LNCaP clone FGC (cell line): ENCODE measurements around the gene GFPT1.
"Not testable (repeated sequence)": the region's sequence is repeated elsewhere in the genome, so short reads cannot be mapped to it uniquely, and the experiment has no call there.

ENCODE experiments used
- DNase-seq: peaks from one replicate; pipeline ENCODE4 v3.0.0-alpha.2; 2011; ENCODE audit warnings: low read depth
- H3K4me3 ChIP-seq: 2 replicates; pipeline ENCODE4 v1.5.1; 2011; ENCODE audit warnings: mild to moderate bottlenecking, low read depth, low read length, control low read depth
- TF ChIP-seq, protein P1 (sequence below): IDR thresholded peaks from 2 replicates; pipeline ENCODE4 v1.5.1; 2012; ENCODE audit warnings: mild to moderate bottlenecking; ENCODE audit not compliant: control insufficient read depth, insufficient read depth; ENCODE audit errors: extremely low read depth

GFPT1 gene

DNA sequence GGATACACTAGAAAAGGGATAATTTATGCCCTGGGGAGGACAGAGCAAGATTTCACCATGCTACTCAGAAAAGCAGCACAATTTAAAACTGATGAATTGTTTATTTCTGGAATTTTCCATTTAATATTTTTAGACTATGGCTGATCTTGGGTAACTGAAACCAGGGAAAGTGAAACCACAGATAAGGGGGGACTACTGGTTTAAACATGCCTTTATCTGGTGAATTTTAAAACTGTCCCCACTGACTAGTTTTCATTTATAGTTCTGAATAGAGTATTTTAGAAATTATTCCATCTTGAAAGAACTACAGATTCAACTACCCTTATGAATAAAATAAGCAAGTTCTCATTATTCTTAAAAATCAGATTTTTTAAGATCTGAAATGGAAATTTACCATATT is 35.2 kb upstream of the GFPT1 start:
- DNase-seq, result no peak
- TF ChIP-seq, protein P1, sequence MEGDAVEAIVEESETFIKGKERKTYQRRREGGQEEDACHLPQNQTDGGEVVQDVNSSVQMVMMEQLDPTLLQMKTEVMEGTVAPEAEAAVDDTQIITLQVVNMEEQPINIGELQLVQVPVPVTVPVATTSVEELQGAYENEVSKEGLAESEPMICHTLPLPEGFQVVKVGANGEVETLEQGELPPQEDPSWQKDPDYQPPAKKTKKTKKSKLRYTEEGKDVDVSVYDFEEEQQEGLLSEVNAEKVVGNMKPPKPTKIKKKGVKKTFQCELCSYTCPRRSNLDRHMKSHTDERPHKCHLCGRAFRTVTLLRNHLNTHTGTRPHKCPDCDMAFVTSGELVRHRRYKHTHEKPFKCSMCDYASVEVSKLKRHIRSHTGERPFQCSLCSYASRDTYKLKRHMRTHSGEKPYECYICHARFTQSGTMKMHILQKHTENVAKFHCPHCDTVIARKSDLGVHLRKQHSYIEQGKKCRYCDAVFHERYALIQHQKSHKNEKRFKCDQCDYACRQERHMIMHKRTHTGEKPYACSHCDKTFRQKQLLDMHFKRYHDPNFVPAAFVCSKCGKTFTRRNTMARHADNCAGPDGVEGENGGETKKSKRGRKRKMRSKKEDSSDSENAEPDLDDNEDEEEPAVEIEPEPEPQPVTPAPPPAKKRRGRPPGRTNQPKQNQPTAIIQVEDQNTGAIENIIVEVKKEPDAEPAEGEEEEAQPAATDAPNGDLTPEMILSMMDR, result no peak
- H3K4me3 ChIP-seq, result no peak overlapping the region

GRCh38 chr2:69419111-69419510 is 32.1 kb upstream of the GFPT1 start:
- not testable (repeated sequence) for DNase-seq

DNA sequence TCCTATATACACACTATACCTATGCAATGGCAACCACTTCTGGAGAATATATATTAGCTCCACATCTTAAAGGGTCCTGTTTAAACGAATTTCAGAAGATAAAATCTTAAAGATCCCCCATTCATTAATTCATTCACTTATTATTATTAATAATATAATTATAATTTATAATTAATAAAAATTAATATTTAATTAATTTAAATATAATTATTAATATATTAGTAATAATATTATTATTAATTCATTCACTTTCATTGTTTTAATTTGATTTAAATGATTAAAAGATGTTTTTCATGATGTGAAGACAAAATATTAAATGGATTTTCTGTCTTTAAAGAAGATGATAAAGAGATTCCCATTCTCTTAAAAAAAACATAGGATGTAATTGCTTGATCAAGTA is 29.1 kb upstream of the GFPT1 start:
- TF ChIP-seq, protein P1, result no peak
- DNase-seq, result no peak
- no peak overlapping the region for H3K4me3 ChIP-seq

More at GRCh38 chr2:69419111-69419510, 32.1 kb upstream of the GFPT1 start:
- H3K4me3 ChIP-seq, result not testable (repeated sequence)

GRCh38 chr2:69411120-69411519 is 24.1 kb upstream of the GFPT1 start:
- TF ChIP-seq, protein P1, result no peak
- H3K4me3 ChIP-seq, result no peak overlapping the region
- DNase-seq, result no peak

- H3K4me3 ChIP-seq, result no peak overlapping the region
- no peak for DNase-seq
- TF ChIP-seq, protein P1, result no peak
Measured at GRCh38 chr2:69405306-69405705, 18.3 kb upstream of the GFPT1 start.

DNA sequence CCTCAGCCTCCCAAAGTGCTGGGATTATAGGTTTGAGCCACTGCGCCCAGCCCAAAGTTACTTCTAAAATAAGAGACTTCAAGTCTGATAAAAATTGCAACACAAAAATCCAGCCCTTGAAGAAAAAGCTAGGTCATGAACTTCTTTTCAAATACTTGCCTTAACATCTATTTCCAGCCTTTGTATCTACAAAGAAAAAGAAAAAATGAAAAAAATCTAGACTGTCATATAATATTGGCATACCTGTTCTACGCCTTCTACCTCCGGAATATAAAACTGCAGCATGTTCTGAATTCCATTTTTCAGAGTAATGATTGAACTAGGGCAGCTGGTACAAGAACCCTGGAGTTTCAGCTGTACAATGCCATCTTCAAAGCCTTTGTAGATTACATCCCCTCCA is 13.1 kb upstream of the GFPT1 start:
- TF ChIP-seq, protein P1, result no peak
- no peak overlapping the region for H3K4me3 ChIP-seq

DNA sequence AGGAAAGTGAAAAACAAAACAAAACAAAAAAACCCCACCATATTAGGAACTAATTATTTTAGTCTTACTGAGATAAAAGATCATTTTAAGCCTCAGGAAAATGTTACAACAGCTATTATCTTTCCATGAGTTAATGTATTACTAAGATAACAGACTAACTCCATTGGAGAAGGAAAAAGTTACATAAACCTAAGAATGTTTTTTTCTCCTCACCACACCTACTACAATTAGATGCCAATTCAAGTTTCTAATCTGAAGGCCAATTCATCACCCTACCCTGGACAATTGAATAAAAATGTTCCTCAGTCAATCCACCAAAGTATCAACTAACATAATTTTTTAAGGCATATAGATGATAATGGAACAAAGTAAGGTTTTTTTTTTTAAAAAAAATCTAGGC is 10.2 kb upstream of the GFPT1 start:
- no peak overlapping the region for H3K4me3 ChIP-seq
- TF ChIP-seq, protein P1, result no peak
- DNase-seq, result no peak

More for the DNA sequence above, 13.1 kb upstream of the GFPT1 start:
- DNase-seq, result no peak
